Measurements from ENCODE around the gene GALNS. TPM values are rescaled to one million over a fixed set of nuclear protein-coding genes. Genes with fewer than 3 reads are reported as not detected.

GALNS gene
- total RNA-seq, 1 donor from 2014 or later = 32.8 TPM

DNA sequence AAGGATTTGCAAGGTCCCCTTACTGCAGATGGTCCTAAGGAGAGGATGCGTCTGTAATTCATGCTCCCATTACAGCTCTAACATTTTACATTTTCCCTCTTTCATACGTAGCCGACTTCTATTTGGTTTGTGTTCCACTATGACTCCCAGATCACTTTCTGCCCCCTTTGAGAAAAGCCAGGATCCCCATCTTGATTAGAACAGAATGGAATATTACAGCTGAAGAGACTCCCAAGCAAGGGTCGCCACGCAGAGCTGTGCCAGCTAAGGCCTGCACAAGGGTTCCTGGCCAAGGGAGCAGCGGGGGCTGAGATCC, 56.5 kb downstream of the GALNS start:
- ATAC-seq (no peak), DNase-seq (no peak)
- H3K27ac ChIP-seq = no peak overlapping the region
- TF ChIP-seq, protein P1, sequence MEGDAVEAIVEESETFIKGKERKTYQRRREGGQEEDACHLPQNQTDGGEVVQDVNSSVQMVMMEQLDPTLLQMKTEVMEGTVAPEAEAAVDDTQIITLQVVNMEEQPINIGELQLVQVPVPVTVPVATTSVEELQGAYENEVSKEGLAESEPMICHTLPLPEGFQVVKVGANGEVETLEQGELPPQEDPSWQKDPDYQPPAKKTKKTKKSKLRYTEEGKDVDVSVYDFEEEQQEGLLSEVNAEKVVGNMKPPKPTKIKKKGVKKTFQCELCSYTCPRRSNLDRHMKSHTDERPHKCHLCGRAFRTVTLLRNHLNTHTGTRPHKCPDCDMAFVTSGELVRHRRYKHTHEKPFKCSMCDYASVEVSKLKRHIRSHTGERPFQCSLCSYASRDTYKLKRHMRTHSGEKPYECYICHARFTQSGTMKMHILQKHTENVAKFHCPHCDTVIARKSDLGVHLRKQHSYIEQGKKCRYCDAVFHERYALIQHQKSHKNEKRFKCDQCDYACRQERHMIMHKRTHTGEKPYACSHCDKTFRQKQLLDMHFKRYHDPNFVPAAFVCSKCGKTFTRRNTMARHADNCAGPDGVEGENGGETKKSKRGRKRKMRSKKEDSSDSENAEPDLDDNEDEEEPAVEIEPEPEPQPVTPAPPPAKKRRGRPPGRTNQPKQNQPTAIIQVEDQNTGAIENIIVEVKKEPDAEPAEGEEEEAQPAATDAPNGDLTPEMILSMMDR (IDR thresholded peaks at IDR 0.05) = no peak
- no peaks in the 10 kb centered on the region for H3K9me3 ChIP-seq
- no peak overlapping the region for H3K4me3 ChIP-seq
- H3K4me1 ChIP-seq = peaks cover 10% of the 10 kb centered on the region
- H3K36me3 ChIP-seq = no peaks in the 10 kb centered on the region
- H3K27me3 ChIP-seq = no peaks in the 10 kb centered on the region
- intact Hi-C loops (cut with DNase I) = no loop called here

DNA sequence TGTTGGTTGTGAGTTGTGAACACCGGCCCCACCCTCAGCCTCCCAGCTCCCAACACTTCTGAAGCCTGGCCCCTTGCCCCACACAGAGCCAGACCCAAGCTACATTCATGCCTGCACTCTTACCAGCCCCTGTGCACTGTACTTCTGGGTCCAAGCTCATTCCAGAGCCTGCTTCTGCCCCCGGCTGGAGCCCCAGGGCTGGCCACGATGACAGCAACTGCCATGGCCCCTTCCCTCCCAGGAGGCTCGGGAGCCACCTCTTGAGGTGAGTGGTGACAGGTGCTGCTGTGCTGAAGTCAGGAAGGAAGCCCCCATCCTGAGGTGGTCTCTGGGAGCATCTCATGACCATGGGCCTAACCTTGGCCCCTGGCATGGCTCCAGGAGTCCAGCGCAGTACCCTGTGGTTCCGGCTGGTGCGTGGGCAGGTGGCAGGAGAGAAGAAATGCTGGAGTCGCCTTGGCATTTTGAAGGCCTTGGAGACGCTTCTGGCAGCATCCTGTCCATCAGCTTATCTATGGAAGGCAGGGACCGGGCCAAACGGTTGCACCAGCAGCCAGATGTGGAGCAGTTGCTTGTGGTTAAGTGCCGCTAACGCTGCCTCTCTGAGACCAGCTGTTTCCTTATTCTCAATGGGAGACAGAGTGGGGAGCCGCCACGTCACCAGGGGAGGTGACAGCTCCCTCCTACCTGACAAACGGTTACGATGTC, 57.0 kb downstream of the GALNS start:
- H3K9me3 ChIP-seq = no peaks in the 10 kb centered on the region
- intact Hi-C loops (cut with DNase I) = no loop called here
- TF ChIP-seq, protein P1 (IDR thresholded peaks at IDR 0.05) = no peak
- peaks cover 10% of the 10 kb centered on the region for H3K4me1 ChIP-seq
- no peak overlapping the region for H3K27ac ChIP-seq
- DNase-seq (no peak), ATAC-seq (no peak)
- no peak overlapping the region for H3K4me3 ChIP-seq
- H3K36me3 ChIP-seq = no peaks in the 10 kb centered on the region
- H3K27me3 ChIP-seq = no peaks in the 10 kb centered on the region

DNA sequence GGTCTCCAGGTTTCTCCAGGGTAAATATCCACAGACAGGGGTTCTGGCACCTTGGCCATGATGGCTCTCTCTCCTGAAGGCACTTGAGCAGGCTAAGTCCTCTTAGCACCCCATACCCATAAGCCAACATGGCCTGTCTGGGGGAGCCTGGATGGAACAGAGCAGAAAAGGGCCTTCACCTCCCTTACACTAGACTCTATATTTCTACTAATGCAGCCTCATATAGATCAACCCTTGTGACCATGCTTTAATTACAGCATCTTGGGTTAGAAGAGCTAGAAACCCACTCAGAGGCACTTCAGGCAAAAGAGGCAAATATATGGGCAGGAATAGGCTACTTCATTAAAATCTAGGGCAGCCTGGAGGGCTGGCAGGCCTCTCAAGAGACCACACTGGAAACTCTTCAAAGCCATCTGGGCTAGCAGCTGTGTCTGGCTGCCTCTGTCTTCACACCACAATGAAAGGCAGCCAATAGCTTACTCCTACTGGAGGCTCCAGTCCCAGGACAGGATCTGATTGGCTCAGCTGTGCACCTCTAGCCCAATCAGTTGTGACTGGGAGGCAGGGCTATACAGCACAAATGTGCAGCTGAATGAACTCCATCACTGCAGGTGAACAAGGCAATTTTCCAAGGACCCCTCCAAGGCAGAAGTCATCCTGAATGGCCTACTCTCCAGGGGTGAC, 57.8 kb downstream of the GALNS start:
- Histone ChIP-seq H3K27me3 (no peaks in the 10 kb centered on the region), H3K4me3 (no peak overlapping the region), H3K4me1 (peaks cover 5% of the 10 kb centered on the region), H3K9me3 (no peaks in the 10 kb centered on the region), H3K27ac (no peak overlapping the region), H3K36me3 (no peaks in the 10 kb centered on the region)
- TF ChIP-seq, protein P1 (IDR thresholded peaks at IDR 0.05) = no peak
- ATAC-seq = no peak
- intact Hi-C loops (cut with DNase I) = no loop called here
- DNase-seq = no peak

DNA sequence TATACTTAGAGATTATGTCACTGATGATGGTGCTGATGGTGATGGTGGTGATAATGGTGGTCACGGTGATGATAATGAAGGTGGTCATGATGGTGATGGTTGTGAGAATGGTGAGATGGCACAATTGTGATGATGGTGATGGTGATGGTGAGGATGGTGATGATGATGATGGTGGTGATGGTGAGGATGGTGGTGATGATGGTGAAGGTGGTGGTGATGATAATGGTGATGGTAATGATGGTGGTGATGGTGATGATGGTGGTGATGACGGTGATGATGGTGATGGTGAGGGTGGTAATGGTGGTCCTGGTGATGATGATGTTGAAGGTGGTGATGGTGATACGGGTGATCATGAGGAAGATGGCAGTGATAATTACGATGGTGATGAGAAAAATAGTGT, 58.7 kb downstream of the GALNS start:
- H3K4me3 ChIP-seq = no peak overlapping the region
- H3K9me3 ChIP-seq = no peaks in the 10 kb centered on the region
- H3K4me1 ChIP-seq = peaks cover 5% of the 10 kb centered on the region
- no peak overlapping the region for H3K27ac ChIP-seq
- intact Hi-C loops (cut with DNase I) = no loop called here
- no peak for ATAC-seq
- DNase-seq = no peak
- no peaks in the 10 kb centered on the region for H3K36me3 ChIP-seq
- H3K27me3 ChIP-seq = peaks cover 6% of the 10 kb centered on the region
- TF ChIP-seq, protein P1 (IDR thresholded peaks at IDR 0.05) = no peak

DNA sequence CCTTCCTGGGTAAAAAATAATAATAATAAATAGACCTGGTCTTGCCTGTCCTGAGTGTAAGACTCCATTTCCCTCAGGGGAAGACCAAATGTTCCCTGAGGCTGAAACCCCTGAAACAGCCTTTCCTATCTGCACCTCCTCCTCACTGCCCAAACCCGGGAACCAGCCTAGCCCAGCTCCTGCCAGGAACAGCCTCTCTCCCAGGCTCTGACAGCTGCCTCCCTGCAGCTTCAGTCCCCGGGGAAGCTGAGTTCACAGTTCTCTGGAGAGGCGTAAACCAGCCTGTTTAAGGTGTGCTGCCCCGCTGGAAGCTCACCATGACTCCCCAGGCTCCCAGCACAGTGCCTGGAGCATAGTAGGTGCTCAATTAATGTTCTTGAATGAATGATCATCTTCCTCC, 60.5 kb downstream of the GALNS start:
- Histone ChIP-seq H3K4me3 (no peak overlapping the region), H3K4me1 (no peaks in the 10 kb centered on the region), H3K27me3 (peaks cover 6% of the 10 kb centered on the region), H3K9me3 (no peaks in the 10 kb centered on the region), H3K27ac (no peak overlapping the region), H3K36me3 (no peaks in the 10 kb centered on the region)
- intact Hi-C loops (cut with DNase I) = no loop called here
- DNase-seq = no peak
- ATAC-seq = no peak
- TF ChIP-seq, protein P1 (IDR thresholded peaks at IDR 0.05) = no peak

Measured in upper lobe of right lung (tissue), 1 donor.